Activated CD4-positive, alpha-beta T cell treated with anti-CD3 and anti-CD28 coated beads for 36 hours (primary cell): ENCODE data around the gene GAREM1. TPM values are rescaled to one million over a fixed set of nuclear protein-coding genes. Genes with fewer than 3 reads are reported as not detected.

ENCODE experiments used
- ATAC-seq: fragments of 200-7000 bp; cut with Tn5 transposase; one replicate; pipeline ENCODE4 v1.10.0; 2021; ENCODE audit warnings: mild to moderate bottlenecking, moderate library complexity
- CTCF ChIA-PET: fragments of 350-600 bp; sonication (Branson Sonifier 250); formaldehyde crosslinking; loops from one replicate; lab custom pipeline; 2021; ENCODE audit warnings: antibody characterized with exemption; lab: Charles Lee
- POLR2A ChIA-PET: fragments of 350-600 bp; sonication (Branson Sonifier 250); formaldehyde crosslinking; loops from one replicate; lab custom pipeline; 2021; ENCODE audit warnings: antibody characterized with exemption, inconsistent platforms; lab: Charles Lee
- DNase-seq: peaks from one replicate; pipeline ENCODE4 v3.0.0-alpha.2; 2020
- H3K27ac Mint-ChIP-seq: one replicate; pipeline ENCODE4 v1.8.0; 2021; ENCODE audit warnings: mixed read lengths
- H3K27me3 Mint-ChIP-seq: one replicate; pipeline ENCODE4 v1.8.0; 2021; ENCODE audit warnings: mixed read lengths
- H3K36me3 Mint-ChIP-seq: one replicate; pipeline ENCODE4 v1.8.0; 2021; ENCODE audit warnings: low read depth, mixed read lengths
- H3K4me1 Mint-ChIP-seq: one replicate; pipeline ENCODE4 v1.8.0; 2021; ENCODE audit warnings: mixed read lengths
- H3K4me3 Mint-ChIP-seq: one replicate; pipeline ENCODE4 v1.8.0; 2021; ENCODE audit warnings: mild to moderate bottlenecking, moderate library complexity, mixed read lengths
- H3K9me3 Mint-ChIP-seq: one replicate; pipeline ENCODE4 v1.8.0; 2021; ENCODE audit warnings: low read depth, mixed read lengths
- intact Hi-C, 2 experiments: fragments of 100-400 bp; cut with DNase I in 1 of 2; cut with micrococcal nuclease in 1 of 2; formaldehyde crosslinking; loops; one replicate each; pipeline versions ENCODE4 v1.14.2 to v1.15.1; 2022 to 2024; cut with DNase I, micrococcal nuclease
- total RNA-seq, 2 experiments: library from RNA; stranded (reverse); gene quantifications; one replicate each; pipeline ENCODE4 v1.2.3, GENCODE V29; 2021

The GAREM1 gene
- total RNA-seq, 2 experiments from 2014 or later = not detected

DNA sequence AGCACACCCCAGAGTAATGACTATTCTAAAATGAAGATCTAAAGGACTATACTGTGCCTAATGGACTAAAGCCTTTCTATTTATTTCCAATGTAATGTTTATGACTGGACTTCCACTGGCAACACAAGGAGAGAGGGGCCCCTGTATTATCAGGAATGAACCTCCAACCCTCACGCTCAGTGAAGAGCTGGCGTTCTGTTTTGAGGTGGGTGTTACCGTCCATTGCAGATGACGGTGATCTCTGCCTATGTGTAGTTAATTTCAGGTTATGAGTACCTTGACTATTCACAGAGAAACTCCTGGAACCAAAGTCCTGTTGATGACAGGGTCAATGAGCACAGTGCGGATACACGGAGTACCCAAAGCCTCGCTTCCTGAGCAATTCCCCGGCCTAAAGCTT is 195.5 kb downstream of the GAREM1 start:
- POLR2A ChIA-PET = interaction anchor here (0.7 kb wide), 1 partner anchor 272 kb away, joined by 5 read pairs; no protein-coding TSS in a partner anchor
- ATAC-seq = no peak

GRCh38 chr18:32274307-32274706 is 196.4 kb downstream of the GAREM1 start:
- H3K4me3 Mint-ChIP-seq = no peak overlapping the region

More for the DNA sequence above, 195.5 kb downstream of the GAREM1 start:
- Mint-ChIP-seq H3K27me3 (peaks cover 13% of the 10 kb centered on the region), H3K4me3 (no peak overlapping the region), H3K9me3 (no peaks in the 10 kb centered on the region), H3K27ac (no peak overlapping the region), H3K4me1 (no peaks in the 10 kb centered on the region), H3K36me3 (no peaks in the 10 kb centered on the region)
- CTCF ChIA-PET = interaction anchor here (0.8 to 2.3 kb wide), 2 partner anchors 51 to 274 kb away, joined by 5 to 8 read pairs; no protein-coding TSS in a partner anchor
- DNase-seq = no peak
- intact Hi-C loops = loop anchor here in 1 of 2 experiments (10.0 kb wide), 1 partner anchor 120 kb away; no protein-coding TSS in a partner anchor

GRCh38 chr18:32271672-32272208 is 198.9 kb downstream of the GAREM1 start:
- H3K4me3 Mint-ChIP-seq = no peak overlapping the region
- no peaks in the 10 kb centered on the region for H3K36me3 Mint-ChIP-seq
- H3K27me3 Mint-ChIP-seq = peaks cover 11% of the 10 kb centered on the region
- intact Hi-C loops = loop anchor here (1.0 to 10.0 kb wide), 4 partner anchors 114 to 281 kb away; no protein-coding TSS in a partner anchor
- ChIA-PET POLR2A (interaction anchor here (0.6 kb wide), 1 partner anchor 280 kb away, joined by 3 read pairs; no protein-coding TSS in a partner anchor), CTCF (interaction anchor here (0.6 to 2.6 kb wide), 23 partner anchors 8 to 309 kb away, joined by 3 to 27 read pairs (median 4); partner anchors contain the start of gene GAREM1)
- peak; percentile 53 for ATAC-seq
- peak; percentile 41 for DNase-seq
- no peak overlapping the region for H3K27ac Mint-ChIP-seq
- H3K9me3 Mint-ChIP-seq = no peaks in the 10 kb centered on the region
- H3K4me1 Mint-ChIP-seq = no peaks in the 10 kb centered on the region

More at GRCh38 chr18:32274307-32274706, 196.4 kb downstream of the GAREM1 start:
- Mint-ChIP-seq H3K4me1 (no peaks in the 10 kb centered on the region), H3K27me3 (peaks cover 13% of the 10 kb centered on the region), H3K9me3 (no peaks in the 10 kb centered on the region), H3K27ac (no peak overlapping the region), H3K36me3 (no peaks in the 10 kb centered on the region)
- ChIA-PET CTCF (interaction anchor here (2.3 kb wide), 1 partner anchor 275 kb away, joined by 8 read pairs; no protein-coding TSS in a partner anchor), POLR2A (no interaction called here)
- ATAC-seq (no peak), DNase-seq (no peak)
- intact Hi-C loops = loop anchor here (5.0 to 10.0 kb wide), 3 partner anchors 117 to 193 kb away; no protein-coding TSS in a partner anchor

DNA sequence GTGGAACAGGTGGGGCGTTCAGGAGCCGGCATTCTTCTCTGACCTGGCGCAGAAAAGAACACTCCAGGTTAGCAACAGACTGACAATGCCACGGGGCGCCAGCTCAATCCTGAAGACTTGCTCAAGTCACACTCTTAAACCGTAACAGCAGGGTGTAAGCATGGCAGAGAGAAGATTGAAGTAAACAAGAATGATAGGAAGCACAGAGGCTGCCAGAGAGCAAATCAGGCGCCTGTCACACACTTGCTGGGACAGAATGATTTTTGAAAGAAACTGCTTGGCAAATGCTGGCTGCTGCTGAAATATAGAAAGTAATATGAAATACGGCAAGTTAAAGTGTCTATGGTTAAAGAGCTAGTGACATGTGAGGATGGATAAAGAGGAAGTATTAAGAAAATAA is 200.3 kb downstream of the GAREM1 start:
- CTCF ChIA-PET = interaction anchor here (0.7 to 2.1 kb wide), 4 partner anchors 200 to 292 kb away, joined by 3 to 14 read pairs (median 3); partner anchors contain the start of gene GAREM1
- H3K4me1 Mint-ChIP-seq = no peaks in the 10 kb centered on the region
- intact Hi-C loops = loop anchor here (5.0 to 10.0 kb wide), 3 partner anchors 113 to 197 kb away; no protein-coding TSS in a partner anchor
- H3K27ac Mint-ChIP-seq = no peak overlapping the region
- POLR2A ChIA-PET = no interaction called here
- ATAC-seq = no peak
- H3K4me3 Mint-ChIP-seq = no peak overlapping the region
- H3K27me3 Mint-ChIP-seq = peaks cover 8% of the 10 kb centered on the region
- H3K36me3 Mint-ChIP-seq = no peaks in the 10 kb centered on the region
- no peaks in the 10 kb centered on the region for H3K9me3 Mint-ChIP-seq
- no peak for DNase-seq

DNA sequence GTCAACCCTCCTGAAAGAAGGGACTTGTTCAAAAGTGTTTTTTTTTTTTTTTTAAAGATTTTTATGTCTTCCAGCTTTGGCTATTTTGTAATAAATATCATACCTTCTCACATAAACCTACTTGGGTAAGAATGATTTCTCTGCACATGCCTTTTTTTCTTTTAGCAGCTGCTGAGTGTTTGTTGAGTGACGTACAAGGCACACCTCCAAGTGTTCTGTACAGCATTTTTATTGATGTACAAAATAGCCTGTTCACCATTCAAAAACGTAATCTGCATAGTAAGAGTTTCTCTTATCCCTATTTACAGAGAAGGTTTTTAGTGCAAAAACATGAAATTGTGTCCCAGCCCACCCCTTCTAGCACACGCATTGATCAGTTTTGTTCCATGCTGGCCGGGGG is 203.2 kb downstream of the GAREM1 start:
- ATAC-seq = no peak
- ChIA-PET CTCF (interaction anchor here (0.9 kb wide), 1 partner anchor 110 kb away, joined by 3 read pairs; no protein-coding TSS in a partner anchor), POLR2A (no interaction called here)
- H3K27ac Mint-ChIP-seq = no peak overlapping the region
- no peaks in the 10 kb centered on the region for H3K4me1 Mint-ChIP-seq
- H3K36me3 Mint-ChIP-seq = no peaks in the 10 kb centered on the region
- H3K4me3 Mint-ChIP-seq = no peak overlapping the region
- no peaks in the 10 kb centered on the region for H3K9me3 Mint-ChIP-seq
- intact Hi-C loops = no loop called here
- no peak for DNase-seq
- peaks cover 6% of the 10 kb centered on the region for H3K27me3 Mint-ChIP-seq

GRCh38 chr18:32264401-32264800 is 206.3 kb downstream of the GAREM1 start:
- intact Hi-C loops = no loop called here
- no peak for ATAC-seq
- Mint-ChIP-seq H3K27me3 (peaks cover 13% of the 10 kb centered on the region), H3K9me3 (no peaks in the 10 kb centered on the region), H3K36me3 (no peaks in the 10 kb centered on the region), H3K27ac (no peak overlapping the region), H3K4me3 (no peak overlapping the region), H3K4me1 (no peaks in the 10 kb centered on the region)
- DNase-seq = no peak
- POLR2A ChIA-PET = no interaction called here
- CTCF ChIA-PET = no interaction called here

DNA sequence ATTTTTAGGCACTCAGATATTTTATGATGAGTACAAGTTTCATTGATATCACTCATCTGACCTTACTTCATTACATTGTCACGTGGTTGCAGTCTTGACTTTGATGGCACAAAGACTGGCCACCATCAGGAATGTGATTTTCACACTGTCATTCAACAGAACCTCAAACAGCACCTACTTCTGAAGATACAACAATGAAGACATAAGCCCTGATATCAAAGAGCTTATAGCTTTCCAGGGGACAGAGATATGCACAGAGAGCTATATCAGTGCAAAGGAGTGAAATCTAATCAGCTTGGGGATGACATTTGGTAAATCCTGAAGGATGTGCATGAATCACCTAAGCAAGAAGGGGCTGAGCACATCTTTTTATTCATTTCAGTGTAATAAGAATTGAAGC is 208.6 kb downstream of the GAREM1 start:
- no peak overlapping the region for H3K27ac Mint-ChIP-seq
- ATAC-seq (no peak), DNase-seq (no peak)
- no peaks in the 10 kb centered on the region for H3K4me1 Mint-ChIP-seq
- no peak overlapping the region for H3K4me3 Mint-ChIP-seq
- peaks cover 18% of the 10 kb centered on the region for H3K27me3 Mint-ChIP-seq
- no peaks in the 10 kb centered on the region for H3K36me3 Mint-ChIP-seq
- no peaks in the 10 kb centered on the region for H3K9me3 Mint-ChIP-seq
- POLR2A ChIA-PET = no interaction called here
- CTCF ChIA-PET = no interaction called here
- intact Hi-C loops = no loop called here

GRCh38 chr18:32261003-32261402 is 209.7 kb downstream of the GAREM1 start:
- no peak overlapping the region for H3K4me3 Mint-ChIP-seq

DNA sequence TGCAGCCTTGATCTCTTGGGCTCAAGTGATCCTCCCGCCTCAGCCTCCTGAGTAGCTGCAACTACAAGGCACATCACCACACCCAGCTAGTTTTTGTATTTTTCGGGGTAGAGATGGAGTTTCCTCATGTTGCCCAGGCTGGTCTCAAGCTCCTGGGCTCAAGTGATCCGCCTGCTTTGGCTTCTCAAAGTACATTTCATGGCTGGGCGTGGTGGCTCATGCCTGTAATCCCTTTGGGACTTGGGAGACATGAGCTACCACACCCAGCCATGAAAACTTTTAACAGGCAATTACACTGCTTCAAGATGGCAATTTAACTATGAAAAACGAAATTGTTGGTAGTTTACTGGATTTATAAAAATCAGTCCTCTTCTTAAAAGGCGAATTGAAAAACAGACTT is 211.1 kb downstream of the GAREM1 start:
- ChIA-PET POLR2A (no interaction called here), CTCF (no interaction called here)
- Mint-ChIP-seq H3K4me1 (no peaks in the 10 kb centered on the region), H3K27ac (no peak overlapping the region), H3K27me3 (peaks cover 27% of the 10 kb centered on the region), H3K36me3 (no peaks in the 10 kb centered on the region), H3K4me3 (no peak overlapping the region), H3K9me3 (no peaks in the 10 kb centered on the region)
- intact Hi-C loops = no loop called here
- ATAC-seq (no peak), DNase-seq (no peak)

More at GRCh38 chr18:32261003-32261402, 209.7 kb downstream of the GAREM1 start:
- no peaks in the 10 kb centered on the region for H3K9me3 Mint-ChIP-seq
- no peak overlapping the region for H3K27ac Mint-ChIP-seq
- ATAC-seq = no peak
- peaks cover 24% of the 10 kb centered on the region for H3K27me3 Mint-ChIP-seq
- CTCF ChIA-PET = interaction anchor here (0.8 to 1.0 kb wide), 2 partner anchors 11 to 291 kb away, joined by 4 to 7 read pairs; no protein-coding TSS in a partner anchor
- POLR2A ChIA-PET = no interaction called here
- H3K4me1 Mint-ChIP-seq = no peaks in the 10 kb centered on the region
- no peak for DNase-seq
- intact Hi-C loops = no loop called here
- no peaks in the 10 kb centered on the region for H3K36me3 Mint-ChIP-seq

DNA sequence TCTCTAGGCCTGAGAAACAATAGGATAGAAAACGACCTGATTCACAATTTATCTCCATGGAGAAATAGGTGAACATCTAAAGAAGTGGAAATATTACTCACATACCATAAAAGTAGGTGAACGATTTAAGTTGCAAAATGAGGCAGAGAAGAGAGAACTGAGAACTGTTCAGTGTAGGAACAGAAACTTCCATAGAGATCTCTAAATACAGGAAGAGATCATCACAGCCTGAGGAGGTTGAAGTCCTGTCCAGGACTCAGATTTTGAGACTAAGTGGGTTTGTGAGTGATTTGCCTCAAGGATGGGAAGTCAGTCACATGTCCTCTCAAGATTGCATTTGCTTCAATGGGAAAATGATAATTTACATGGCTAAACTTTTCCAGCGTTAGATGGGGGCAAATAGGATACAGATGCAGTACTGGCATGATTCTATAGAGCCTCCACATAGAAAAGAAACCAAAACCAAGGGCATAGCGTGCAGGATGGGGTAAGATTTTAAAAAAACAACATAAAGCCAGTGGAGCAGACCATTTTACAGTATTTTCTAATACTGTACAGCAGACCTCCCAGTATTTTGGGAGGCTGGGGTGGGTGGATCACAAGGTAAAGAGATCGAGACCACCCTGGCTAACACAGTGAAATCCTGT is 212.0 kb downstream of the GAREM1 start:
- no peak for DNase-seq

DNA sequence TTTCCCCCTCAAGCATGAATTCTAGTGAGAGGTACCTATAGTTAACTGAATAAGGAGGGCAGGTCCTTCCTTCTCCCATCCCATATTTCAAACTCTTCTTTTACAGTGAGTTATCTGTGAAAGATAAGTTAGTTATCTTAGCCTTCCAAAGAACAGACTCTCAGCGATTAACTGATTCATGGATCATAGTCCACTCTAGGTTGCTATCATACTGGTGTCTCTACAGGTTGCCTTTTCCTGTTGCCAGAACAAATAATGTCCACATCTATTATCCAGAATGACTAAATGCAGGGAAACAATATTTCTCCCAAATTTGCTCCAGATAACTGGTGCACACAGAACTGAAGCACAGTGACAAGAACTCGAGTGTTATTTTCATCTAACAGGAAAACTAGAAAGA is 212.5 kb downstream of the GAREM1 start:
- CTCF ChIA-PET = no interaction called here

More for the DNA sequence above, 212.0 kb downstream of the GAREM1 start:
- peaks cover 27% of the 10 kb centered on the region for H3K27me3 Mint-ChIP-seq
- H3K4me1 Mint-ChIP-seq = no peaks in the 10 kb centered on the region
- ATAC-seq = no peak
- ChIA-PET POLR2A (no interaction called here), CTCF (no interaction called here)
- no peak overlapping the region for H3K27ac Mint-ChIP-seq
- intact Hi-C loops = no loop called here
- no peaks in the 10 kb centered on the region for H3K9me3 Mint-ChIP-seq
- H3K4me3 Mint-ChIP-seq = no peak overlapping the region
- H3K36me3 Mint-ChIP-seq = no peaks in the 10 kb centered on the region

More for the DNA sequence above, 212.5 kb downstream of the GAREM1 start:
- no peak for ATAC-seq
- Mint-ChIP-seq H3K27me3 (peaks cover 27% of the 10 kb centered on the region), H3K4me1 (no peaks in the 10 kb centered on the region), H3K4me3 (no peak overlapping the region), H3K27ac (no peak overlapping the region), H3K9me3 (no peaks in the 10 kb centered on the region), H3K36me3 (no peaks in the 10 kb centered on the region)
- DNase-seq = no peak
- intact Hi-C loops = no loop called here
- POLR2A ChIA-PET = no interaction called here
